Upper lobe of left lung (tissue), 4 donors: Measurements from ENCODE around the gene ARHGAP26.

ENCODE experiments used
- POLR2A ChIP-seq, 4 donors: fragments of 450-650 bp; IDR thresholded peaks; one replicate each; pipeline ENCODE4 v1.5.1; 2016 to 2017; ENCODE audit warnings: antibody characterized with exemption in 4 of 4, mild to moderate bottlenecking in 2 of 4
- TF ChIP-seq, protein P1 (sequence below), 6 experiments: fragments of 450-650 bp in 4 of 6; fragments of 200-600 bp in 2 of 6; sonication (generic) in 2 of 6; IDR thresholded peaks; one replicate each; pipeline ENCODE4 v1.5.1; 2016 to 2019; ENCODE audit warnings: antibody characterized with exemption in 6 of 6

GRCh38 chr5:142821034-142821732 is 51.0 kb downstream of the ARHGAP26 start:
- TF ChIP-seq, protein P1, sequence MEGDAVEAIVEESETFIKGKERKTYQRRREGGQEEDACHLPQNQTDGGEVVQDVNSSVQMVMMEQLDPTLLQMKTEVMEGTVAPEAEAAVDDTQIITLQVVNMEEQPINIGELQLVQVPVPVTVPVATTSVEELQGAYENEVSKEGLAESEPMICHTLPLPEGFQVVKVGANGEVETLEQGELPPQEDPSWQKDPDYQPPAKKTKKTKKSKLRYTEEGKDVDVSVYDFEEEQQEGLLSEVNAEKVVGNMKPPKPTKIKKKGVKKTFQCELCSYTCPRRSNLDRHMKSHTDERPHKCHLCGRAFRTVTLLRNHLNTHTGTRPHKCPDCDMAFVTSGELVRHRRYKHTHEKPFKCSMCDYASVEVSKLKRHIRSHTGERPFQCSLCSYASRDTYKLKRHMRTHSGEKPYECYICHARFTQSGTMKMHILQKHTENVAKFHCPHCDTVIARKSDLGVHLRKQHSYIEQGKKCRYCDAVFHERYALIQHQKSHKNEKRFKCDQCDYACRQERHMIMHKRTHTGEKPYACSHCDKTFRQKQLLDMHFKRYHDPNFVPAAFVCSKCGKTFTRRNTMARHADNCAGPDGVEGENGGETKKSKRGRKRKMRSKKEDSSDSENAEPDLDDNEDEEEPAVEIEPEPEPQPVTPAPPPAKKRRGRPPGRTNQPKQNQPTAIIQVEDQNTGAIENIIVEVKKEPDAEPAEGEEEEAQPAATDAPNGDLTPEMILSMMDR (IDR thresholded peaks at IDR 0.05), result no peak
- no peak for TF ChIP-seq POLR2A (IDR thresholded peaks at IDR 0.05)
